Keratinocyte (primary cell): Measurements from ENCODE around the gene EXOC6B. TPM values are rescaled to one million over a fixed set of nuclear protein-coding genes. Genes with fewer than 3 reads are reported as not detected.

Experiments used
- DNase-seq: peaks from one replicate; pipeline ENCODE4 v3.0.0-alpha.2; 2011; ENCODE audit warnings: low read depth, missing footprints, low spot score
- FAIRE-seq: peaks from 2 replicates; lab custom pipeline; 2011; peaks lifted over from hg19 to GRCh38; lab: Jason Lieb, UNC
- H2AFZ ChIP-seq: 2 replicates; pipeline ENCODE4 v1.6.0; 2012; ENCODE audit warnings: low read length, control low read depth, inconsistent platforms; ENCODE audit not compliant: control insufficient read depth
- H3K27ac ChIP-seq: 2 replicates; pipeline ENCODE4 v1.5.1; 2011; ENCODE audit warnings: low read length; ENCODE audit not compliant: control insufficient read depth, insufficient read depth
- H3K27me3 ChIP-seq: 3 replicates; pipeline ENCODE4 v1.6.0; 2011; ENCODE audit warnings: low read length; ENCODE audit not compliant: control insufficient read depth, insufficient read depth; ENCODE audit errors: extremely low read depth
- H3K36me3 ChIP-seq, 2 experiments: 2 replicates in 1 of 2; 3 replicates in 1 of 2; pipeline ENCODE4 v1.5.1; 2011; ENCODE audit warnings: low read length in 2 of 2, mild to moderate bottlenecking in 1 of 2; ENCODE audit not compliant: control insufficient read depth in 2 of 2, insufficient read depth in 2 of 2; ENCODE audit errors: extremely low read depth in 1 of 2
- H3K4me1 ChIP-seq: 3 replicates; pipeline ENCODE4 v1.5.1; 2011; ENCODE audit warnings: low read length; ENCODE audit not compliant: control insufficient read depth, insufficient read depth; ENCODE audit errors: extremely low read depth
- H3K4me2 ChIP-seq: 3 replicates; pipeline ENCODE4 v1.6.0; 2011; ENCODE audit warnings: low read depth, low read length; ENCODE audit not compliant: control insufficient read depth, insufficient read depth; ENCODE audit errors: extremely low read depth
- H3K4me3 ChIP-seq, 3 experiments: fragments of 200-600 bp in 1 of 3; sonication (generic) in 1 of 3; 2 replicates in 2 of 3; 3 replicates in 1 of 3; pipeline ENCODE4 v1.5.1; 2011 to 2016; ENCODE audit warnings: low read length in 3 of 3, mild to moderate bottlenecking in 3 of 3, control low read depth in 2 of 3, inconsistent platforms in 1 of 3, low read depth in 1 of 3, mixed read lengths in 1 of 3, mixed run types in 1 of 3, moderate library complexity in 1 of 3; ENCODE audit not compliant: control insufficient read depth in 2 of 3, insufficient read depth in 2 of 3; ENCODE audit errors: extremely low read depth in 1 of 3
- H3K79me2 ChIP-seq: 2 replicates; pipeline ENCODE4 v1.6.0; 2012; ENCODE audit warnings: low read length; ENCODE audit not compliant: control insufficient read depth, insufficient read depth
- H3K9ac ChIP-seq: 3 replicates; pipeline ENCODE4 v1.6.0; 2011; ENCODE audit warnings: low read length; ENCODE audit not compliant: control insufficient read depth, insufficient read depth; ENCODE audit errors: extremely low read depth
- H3K9me1 ChIP-seq: 3 replicates; pipeline ENCODE4 v1.6.0; 2011; ENCODE audit warnings: low read length; ENCODE audit not compliant: control insufficient read depth, insufficient read depth; ENCODE audit errors: extremely low read depth
- H3K9me3 ChIP-seq: 2 replicates; pipeline ENCODE4 v1.5.1; 2012; ENCODE audit warnings: low read depth, low read length; ENCODE audit not compliant: control insufficient read depth
- H4K20me1 ChIP-seq: 3 replicates; pipeline ENCODE4 v1.6.0; 2011; ENCODE audit warnings: low read length; ENCODE audit not compliant: control insufficient read depth, insufficient read depth; ENCODE audit errors: extremely low read depth
- EZH2 ChIP-seq: IDR thresholded peaks from one replicate; pipeline ENCODE4 v1.6.1; 2012; ENCODE audit warnings: inconsistent platforms, mild to moderate bottlenecking, low read length, moderate library complexity
- dilution Hi-C: fragments of 300-500 bp; cut with MboI; formaldehyde crosslinking; loops from one replicate; pipeline ENCODE4 v1.7.0; 2020; ENCODE audit warnings: low sequenced_read_pairs; ENCODE audit not compliant: extremely low pct_ligation_motif_present
- polyA plus RNA-seq, 5 experiments: library from polyadenylated mRNA; depleted of rRNA in 3 of 5; stranded (reverse) in 3 of 5; stranded (forward) in 1 of 5; unstranded in 1 of 5; fragments of >200 nt; gene quantifications; 1 replicate in 1 of 5; 2 replicates in 3 of 5; 3 replicates in 1 of 5; pipeline versions ENCODE4 v1.2.1 to v1.2.3, GENCODE V29; 2011 to 2012; ENCODE audit warnings: missing spikeins in 2 of 5, low read depth in 1 of 5, low replicate concordance in 1 of 5
- TF ChIP-seq, protein P1 (sequence below), 3 experiments: IDR thresholded peaks in 1 of 3; conservative IDR thresholded peaks in 1 of 3; optimal IDR thresholded peaks in 1 of 3; 2 replicates in 2 of 3; 3 replicates in 1 of 3; pipeline versions ENCODE3 to v1.5.1; 2011; ENCODE audit warnings: low read length in 3 of 3, mild to moderate bottlenecking in 3 of 3, moderate library complexity in 2 of 3, control low read depth in 1 of 3, inconsistent platforms in 1 of 3; ENCODE audit not compliant: insufficient read depth in 2 of 3; ENCODE audit errors: extremely low read depth in 1 of 3

Gene EXOC6B
- polyA plus RNA-seq, 1 donor (not counting 4 experiments of a cell fraction or from before 2014, with no cell fraction given): 37.3 TPM

DNA sequence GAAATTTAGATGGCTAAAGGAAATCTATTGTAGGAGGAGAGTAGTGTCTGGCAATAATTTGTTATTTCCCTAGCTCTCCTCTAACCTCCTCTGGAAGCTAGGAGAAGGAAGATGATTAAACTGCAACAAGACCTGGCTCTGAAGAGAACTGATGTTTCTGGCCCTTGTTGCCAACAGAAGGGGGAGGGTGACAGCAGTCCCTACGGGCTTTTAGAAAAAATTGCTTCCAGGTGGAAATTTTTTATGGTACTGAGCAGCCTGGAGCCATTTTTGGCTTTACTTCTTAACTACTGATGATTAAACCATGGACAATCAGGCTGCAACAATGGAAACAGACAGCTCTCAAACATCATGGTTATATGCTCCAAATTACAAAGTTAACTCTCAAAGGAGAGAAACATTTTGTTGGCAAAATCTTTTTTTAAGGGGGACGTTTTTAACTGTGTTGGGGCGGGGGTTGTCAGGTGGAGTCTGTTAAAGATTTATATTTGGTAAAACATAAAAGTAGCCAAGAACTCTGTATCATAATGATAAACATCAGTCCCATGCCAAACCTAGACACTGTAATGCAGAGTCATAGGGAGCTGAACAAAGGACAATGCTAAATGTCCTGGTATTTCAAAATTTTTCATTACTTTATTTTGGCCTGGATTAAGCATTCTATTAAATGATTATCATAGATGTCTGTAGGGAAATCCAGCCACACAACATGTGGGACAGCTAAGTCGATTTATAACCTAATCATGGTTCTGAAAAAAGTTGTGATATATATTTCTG, 70.0 kb downstream of the EXOC6B start:
- FAIRE-seq (peak; percentile 73), DNase-seq (no peak)
- H3K9me1 ChIP-seq: no peaks in the 10 kb centered on the region
- H3K9me3 ChIP-seq: no peaks in the 10 kb centered on the region
- H3K27me3 ChIP-seq: no peaks in the 10 kb centered on the region
- H3K36me3 ChIP-seq: no peaks in the 10 kb centered on the region
- no peak overlapping the region for H3K27ac ChIP-seq
- no peak overlapping the region for H2AFZ ChIP-seq
- no peak overlapping the region for H3K9ac ChIP-seq
- H4K20me1 ChIP-seq: no peaks in the 10 kb centered on the region
- H3K4me1 ChIP-seq: peaks cover 27% of the 10 kb centered on the region
- dilution Hi-C loops: no loop called here
- no peak overlapping the region for H3K4me3 ChIP-seq
- H3K79me2 ChIP-seq: no peaks in the 10 kb centered on the region
- H3K4me2 ChIP-seq: peak overlapping the region; percentile 33
- TF ChIP-seq, protein P1, sequence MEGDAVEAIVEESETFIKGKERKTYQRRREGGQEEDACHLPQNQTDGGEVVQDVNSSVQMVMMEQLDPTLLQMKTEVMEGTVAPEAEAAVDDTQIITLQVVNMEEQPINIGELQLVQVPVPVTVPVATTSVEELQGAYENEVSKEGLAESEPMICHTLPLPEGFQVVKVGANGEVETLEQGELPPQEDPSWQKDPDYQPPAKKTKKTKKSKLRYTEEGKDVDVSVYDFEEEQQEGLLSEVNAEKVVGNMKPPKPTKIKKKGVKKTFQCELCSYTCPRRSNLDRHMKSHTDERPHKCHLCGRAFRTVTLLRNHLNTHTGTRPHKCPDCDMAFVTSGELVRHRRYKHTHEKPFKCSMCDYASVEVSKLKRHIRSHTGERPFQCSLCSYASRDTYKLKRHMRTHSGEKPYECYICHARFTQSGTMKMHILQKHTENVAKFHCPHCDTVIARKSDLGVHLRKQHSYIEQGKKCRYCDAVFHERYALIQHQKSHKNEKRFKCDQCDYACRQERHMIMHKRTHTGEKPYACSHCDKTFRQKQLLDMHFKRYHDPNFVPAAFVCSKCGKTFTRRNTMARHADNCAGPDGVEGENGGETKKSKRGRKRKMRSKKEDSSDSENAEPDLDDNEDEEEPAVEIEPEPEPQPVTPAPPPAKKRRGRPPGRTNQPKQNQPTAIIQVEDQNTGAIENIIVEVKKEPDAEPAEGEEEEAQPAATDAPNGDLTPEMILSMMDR (optimal IDR thresholded peaks at IDR 0.05 in 1 of 3, IDR thresholded peaks at IDR 0.05 in 1 of 3, conservative IDR thresholded peaks at IDR 0.05 in 1 of 3; ENCODE audit: extremely low read depth in 1 of 3, insufficient read depth in 2 of 3, low read length in 3 of 3): no peak
- no peak for TF ChIP-seq EZH2

DNA sequence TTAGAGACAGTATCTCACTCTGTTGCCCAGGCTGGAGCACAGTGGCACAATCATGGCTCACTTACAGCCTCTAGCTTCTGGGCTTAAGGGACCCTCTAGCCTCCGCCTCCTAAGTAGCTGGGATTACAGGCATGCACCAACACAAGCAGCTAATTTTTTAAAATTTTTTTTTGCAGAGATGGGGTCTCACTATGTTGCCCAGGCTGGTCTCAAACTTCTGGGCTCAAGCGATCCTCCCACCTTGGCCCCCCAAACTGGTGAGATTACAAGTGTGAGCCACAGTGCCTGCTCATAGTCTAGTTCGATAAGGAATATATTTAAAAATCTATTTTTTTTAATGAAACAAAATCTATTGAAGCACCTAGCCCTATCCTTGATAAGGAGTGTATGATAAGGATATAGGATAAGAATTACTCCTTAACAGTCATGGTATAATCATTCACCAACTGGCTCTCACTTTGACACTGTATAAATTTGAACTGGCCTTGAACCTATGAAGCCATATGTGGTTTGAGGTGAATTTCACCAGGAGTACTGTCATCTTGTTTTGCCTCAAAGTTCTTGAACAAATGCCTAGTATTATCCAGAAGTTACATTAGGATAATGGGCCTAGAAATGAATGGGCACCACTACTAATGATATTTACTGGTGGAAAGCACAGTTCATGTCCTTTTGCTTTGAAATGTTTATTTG, 71.1 kb downstream of the EXOC6B start:
- H3K4me2 ChIP-seq: no peak overlapping the region
- H3K27me3 ChIP-seq: no peaks in the 10 kb centered on the region
- H3K4me3 ChIP-seq: no peak overlapping the region
- DNase-seq (no peak), FAIRE-seq (peak; percentile 65)
- dilution Hi-C loops: no loop called here
- H4K20me1 ChIP-seq: no peaks in the 10 kb centered on the region
- no peak overlapping the region for H3K9ac ChIP-seq
- TF ChIP-seq, protein P1 (optimal IDR thresholded peaks at IDR 0.05 in 1 of 3, IDR thresholded peaks at IDR 0.05 in 1 of 3, conservative IDR thresholded peaks at IDR 0.05 in 1 of 3; ENCODE audit: extremely low read depth in 1 of 3, insufficient read depth in 2 of 3, low read length in 3 of 3): no peak
- no peak for TF ChIP-seq EZH2
- H3K9me1 ChIP-seq: no peaks in the 10 kb centered on the region
- H3K4me1 ChIP-seq: peaks cover 27% of the 10 kb centered on the region
- no peaks in the 10 kb centered on the region for H3K79me2 ChIP-seq
- no peak overlapping the region for H2AFZ ChIP-seq
- H3K36me3 ChIP-seq: no peaks in the 10 kb centered on the region
- H3K9me3 ChIP-seq: no peaks in the 10 kb centered on the region
- no peak overlapping the region for H3K27ac ChIP-seq
